CD14-positive monocyte (primary cell): Measurements from ENCODE around the gene UBR1. TPM values are rescaled to one million over a fixed set of nuclear protein-coding genes. Genes with fewer than 3 reads are reported as not detected.

ENCODE experiments used
- DNase-seq, 3 donors: peaks; one replicate each; pipeline ENCODE4 v3.0.0-alpha.2; 2011 to 2022
- H2AFZ ChIP-seq: 2 replicates; pipeline ENCODE4 v1.6.0; 2012; ENCODE audit warnings: mild to moderate bottlenecking, low read depth, low read length, inconsistent platforms; ENCODE audit not compliant: insufficient read depth, poor library complexity, severe bottlenecking
- H3K27ac ChIP-seq, 2 donors: 1 replicate in 1 of 2; 2 replicates in 1 of 2; pipeline ENCODE4 v1.5.1; 2012 to 2013; ENCODE audit warnings: low read length in 2 of 2, control low read depth in 1 of 2, inconsistent platforms in 1 of 2, low read depth in 1 of 2, mild to moderate bottlenecking in 1 of 2
- H3K27me3 ChIP-seq, 2 donors: one replicate each; pipeline versions ENCODE4 v1.6.0 to v1.6.1; 2011 to 2013; ENCODE audit warnings: low read length in 2 of 2; ENCODE audit not compliant: control insufficient read depth in 2 of 2, insufficient read depth in 2 of 2
- H3K36me3 ChIP-seq, 2 donors: replicated peaks in 1 of 2; 1 replicate in 1 of 2; 2 replicates in 1 of 2; pipeline versions ENCODE4 v1.5.1 to v1.6.1; 2012 to 2013; ENCODE audit warnings: low read length in 2 of 2, control low read depth in 1 of 2, inconsistent platforms in 1 of 2, mild to moderate bottlenecking in 1 of 2; ENCODE audit not compliant: insufficient read depth in 2 of 2, control insufficient read depth in 1 of 2
- H3K4me1 ChIP-seq, 2 donors: 1 replicate in 1 of 2; 2 replicates in 1 of 2; pipeline versions ENCODE4 v1.5.1 to v1.6.1; 2012 to 2013; ENCODE audit warnings: low read length in 2 of 2, control low read depth in 1 of 2, inconsistent platforms in 1 of 2, mild to moderate bottlenecking in 1 of 2, moderate library complexity in 1 of 2; ENCODE audit not compliant: insufficient read depth in 2 of 2, control insufficient read depth in 1 of 2
- H3K4me2 ChIP-seq: replicated peaks from 2 replicates; pipeline ENCODE3; 2012; ENCODE audit warnings: low read length, moderate library complexity, mild to moderate bottlenecking; ENCODE audit not compliant: poor library complexity, severe bottlenecking; ENCODE audit errors: extremely low read depth
- H3K4me3 ChIP-seq, 3 experiments: fragments of 200-600 bp in 1 of 3; sonication (generic) in 1 of 3; replicated peaks in 1 of 3; 1 replicate in 2 of 3; 2 replicates in 1 of 3; pipeline ENCODE4 v1.5.1; 2011 to 2013; ENCODE audit warnings: low read length in 3 of 3, mild to moderate bottlenecking in 3 of 3, control low read depth in 2 of 3, low read depth in 2 of 3, inconsistent platforms in 1 of 3, moderate library complexity in 1 of 3
- H3K79me2 ChIP-seq: 2 replicates; pipeline ENCODE4 v1.6.0; 2012; ENCODE audit warnings: mild to moderate bottlenecking, control low read depth, inconsistent platforms, low read length, moderate library complexity; ENCODE audit not compliant: insufficient read depth
- H3K9ac ChIP-seq: 2 replicates; pipeline ENCODE4 v1.6.0; 2017; ENCODE audit warnings: low read length, mild to moderate bottlenecking; ENCODE audit not compliant: insufficient read depth, poor library complexity, severe bottlenecking
- H3K9me3 ChIP-seq, 2 donors: replicated peaks in 1 of 2; 1 replicate in 1 of 2; 2 replicates in 1 of 2; pipeline versions ENCODE4 v1.5.1 to v1.6.1; 2012 to 2013; ENCODE audit warnings: low read length in 2 of 2, control low read depth in 1 of 2; ENCODE audit not compliant: control insufficient read depth in 1 of 2, insufficient read depth in 1 of 2
- H4K20me1 ChIP-seq: 2 replicates; pipeline ENCODE4 v1.6.0; 2012; ENCODE audit warnings: mild to moderate bottlenecking, low read length, control low read depth, moderate library complexity; ENCODE audit not compliant: insufficient read depth
- H3K27ac Mint-ChIP-seq, 7 donors: one replicate each; pipeline ENCODE4 v1.8.0; 2020; ENCODE audit warnings: mild to moderate bottlenecking in 7 of 7, mixed read lengths in 7 of 7, moderate library complexity in 6 of 7, inconsistent platforms in 2 of 7
- H3K27me3 Mint-ChIP-seq, 3 donors: one replicate each; pipeline ENCODE4 v1.8.0; 2021 to 2022; ENCODE audit warnings: low read depth in 3 of 3, mild to moderate bottlenecking in 3 of 3, mixed read lengths in 3 of 3, moderate library complexity in 3 of 3, inconsistent platforms in 1 of 3
- H3K36me3 Mint-ChIP-seq, 2 donors: one replicate each; pipeline ENCODE4 v1.8.0; 2020; ENCODE audit warnings: mixed read lengths in 2 of 2, inconsistent platforms in 1 of 2, mild to moderate bottlenecking in 1 of 2
- H3K4me1 Mint-ChIP-seq: one replicate; pipeline ENCODE4 v1.8.0; 2020; ENCODE audit warnings: mild to moderate bottlenecking, mixed read lengths
- H3K4me3 Mint-ChIP-seq, 2 donors: one replicate each; pipeline ENCODE4 v1.8.0; 2020; ENCODE audit warnings: mild to moderate bottlenecking in 2 of 2, mixed read lengths in 2 of 2, moderate library complexity in 1 of 2
- H3K9me3 Mint-ChIP-seq, 7 donors: one replicate each; pipeline ENCODE4 v1.8.0; 2020 to 2022; ENCODE audit warnings: mixed read lengths in 7 of 7, mild to moderate bottlenecking in 6 of 7, moderate library complexity in 6 of 7, inconsistent platforms in 2 of 7
- WGBS: methylation state at CpG from one replicate; pipeline ENCODE4 v1.1.5; 2013; ENCODE audit warnings: missing lambda C conversion rate; ENCODE audit not compliant: insufficient coverage; 5-methylcytosine and 5-hydroxymethylcytosine counted together
- intact Hi-C, 2 donors: fragments of 100-400 bp; cut with micrococcal nuclease; formaldehyde crosslinking; loops; one replicate each; pipeline versions ENCODE4 v1.15.0 to v1.15.1; 2023
- polyA plus RNA-seq, 3 donors: library from polyadenylated mRNA; depleted of rRNA in 1 of 3; unstranded in 2 of 3; stranded (reverse) in 1 of 3; fragments of 300-500 nt in 2 of 3; fragments of >200 nt in 1 of 3; fragmentation: Illumina TruSeq in 2 of 3; gene quantifications; 1 replicate in 2 of 3; 2 replicates in 1 of 3; pipeline ENCODE4 v1.2.3, GENCODE V29; 2012 to 2021
- TF ChIP-seq, protein P1 (sequence below): fragments of 200-600 bp; IDR thresholded peaks from one replicate; pipeline ENCODE4 v1.8.0; 2022; ENCODE audit warnings: antibody characterized with exemption, mild to moderate bottlenecking

UBR1 gene
- polyA plus RNA-seq, 3 donors = 5.1 to 7.9 (median 6.3) TPM

DNA sequence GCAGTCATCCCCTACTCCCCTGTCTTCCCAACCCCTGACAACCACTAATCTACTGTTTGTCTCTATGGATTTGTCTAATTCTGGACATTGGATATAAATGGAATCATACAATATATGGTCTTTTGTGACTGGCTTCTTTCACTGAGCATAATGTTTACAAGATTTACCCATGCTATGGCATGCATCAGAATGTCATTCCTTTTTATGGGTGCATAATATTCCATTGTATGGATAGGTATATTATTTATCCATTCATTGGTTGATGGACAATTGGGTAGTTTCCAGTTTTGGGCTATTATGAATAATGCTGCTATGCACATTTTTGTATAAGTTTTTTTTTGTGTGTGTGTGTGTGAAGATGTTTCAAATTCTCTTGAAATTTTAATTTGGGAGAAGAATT, 168.7 kb downstream of the UBR1 start:
- Mint-ChIP-seq H3K4me1 (no peaks in the 10 kb centered on the region), H3K4me3 (no peak overlapping the region), H3K27ac (no peak overlapping the region), H3K36me3 (peaks cover under 1 to 13% of the 10 kb centered on the region in 2 donors), H3K9me3 (peaks cover 0 to 7% (median 0%) of the 10 kb centered on the region in 7 donors), H3K27me3 (peaks cover 1 to 3% (median 1%) of the 10 kb centered on the region in 3 donors)
- intact Hi-C loops = no loop called here
- Histone ChIP-seq H3K4me2 (no peak overlapping the region), H2AFZ (no peak overlapping the region), H3K4me3 (no peak overlapping the region), H3K36me3 (peaks cover 0 to 3% of the 10 kb centered on the region in 2 donors), H3K79me2 (no peaks in the 10 kb centered on the region), H3K27me3 (no peaks in the 10 kb centered on the region), H3K9ac (no peak overlapping the region), H3K9me3 (no peaks in the 10 kb centered on the region), H3K27ac (no peak overlapping the region), H4K20me1 (no peaks in the 10 kb centered on the region), H3K4me1 (no peaks in the 10 kb centered on the region)
- TF ChIP-seq, protein P1, sequence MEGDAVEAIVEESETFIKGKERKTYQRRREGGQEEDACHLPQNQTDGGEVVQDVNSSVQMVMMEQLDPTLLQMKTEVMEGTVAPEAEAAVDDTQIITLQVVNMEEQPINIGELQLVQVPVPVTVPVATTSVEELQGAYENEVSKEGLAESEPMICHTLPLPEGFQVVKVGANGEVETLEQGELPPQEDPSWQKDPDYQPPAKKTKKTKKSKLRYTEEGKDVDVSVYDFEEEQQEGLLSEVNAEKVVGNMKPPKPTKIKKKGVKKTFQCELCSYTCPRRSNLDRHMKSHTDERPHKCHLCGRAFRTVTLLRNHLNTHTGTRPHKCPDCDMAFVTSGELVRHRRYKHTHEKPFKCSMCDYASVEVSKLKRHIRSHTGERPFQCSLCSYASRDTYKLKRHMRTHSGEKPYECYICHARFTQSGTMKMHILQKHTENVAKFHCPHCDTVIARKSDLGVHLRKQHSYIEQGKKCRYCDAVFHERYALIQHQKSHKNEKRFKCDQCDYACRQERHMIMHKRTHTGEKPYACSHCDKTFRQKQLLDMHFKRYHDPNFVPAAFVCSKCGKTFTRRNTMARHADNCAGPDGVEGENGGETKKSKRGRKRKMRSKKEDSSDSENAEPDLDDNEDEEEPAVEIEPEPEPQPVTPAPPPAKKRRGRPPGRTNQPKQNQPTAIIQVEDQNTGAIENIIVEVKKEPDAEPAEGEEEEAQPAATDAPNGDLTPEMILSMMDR = no peak
- DNase-seq = no peak

DNA sequence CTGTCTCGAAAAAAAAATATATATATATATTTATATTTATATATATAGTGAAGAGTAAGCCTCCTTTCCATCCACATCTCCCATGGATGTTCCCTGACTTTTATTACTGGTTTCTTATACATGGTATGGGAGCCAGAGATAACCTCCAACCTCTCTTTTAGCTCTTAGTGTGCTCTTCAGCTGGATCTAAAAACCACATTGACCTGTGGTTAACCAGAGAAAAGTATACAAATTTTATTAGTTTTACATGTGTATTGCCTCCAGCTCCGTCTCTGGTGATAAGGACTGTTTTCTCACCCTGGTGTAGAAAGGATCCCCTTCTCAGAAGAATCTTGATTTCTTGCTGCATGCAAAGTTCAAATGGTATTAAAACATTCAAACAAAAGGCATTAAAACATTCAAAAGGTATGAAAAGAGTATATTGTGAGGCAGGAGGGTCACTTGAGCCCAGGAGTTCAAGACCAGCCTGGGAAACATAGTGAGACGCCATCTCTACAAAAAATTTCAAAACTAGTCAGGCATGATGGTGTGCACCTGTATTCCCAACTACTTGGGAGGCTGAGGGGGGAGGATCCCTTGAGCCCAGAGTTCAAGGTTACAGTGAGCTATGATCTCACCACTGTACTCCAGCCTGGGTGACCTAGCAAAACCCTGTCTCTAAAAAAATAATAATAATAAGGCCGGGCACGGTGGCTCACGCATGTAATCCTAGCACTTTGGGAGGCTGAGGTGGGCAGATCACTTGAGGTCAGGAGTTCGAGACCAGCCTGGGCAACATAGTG, 171.8 kb downstream of the UBR1 start:
- H3K4me1 ChIP-seq = no peaks in the 10 kb centered on the region
- Mint-ChIP-seq H3K27me3 (peaks cover 0 to 1% (median 1%) of the 10 kb centered on the region in 3 donors), H3K36me3 (no peaks in the 10 kb centered on the region), H3K4me1 (no peaks in the 10 kb centered on the region), H3K9me3 (peaks cover 0 to 3% (median 0%) of the 10 kb centered on the region in 7 donors), H3K27ac (no peak overlapping the region), H3K4me3 (no peak overlapping the region)
- no peak overlapping the region for H3K27ac ChIP-seq
- intact Hi-C loops = no loop called here
- H2AFZ ChIP-seq = no peak overlapping the region
- no peaks in the 10 kb centered on the region for H3K27me3 ChIP-seq
- H3K4me2 ChIP-seq = no peak overlapping the region
- no peak for DNase-seq
- no peak overlapping the region for H3K4me3 ChIP-seq
- no peaks in the 10 kb centered on the region for H4K20me1 ChIP-seq
- TF ChIP-seq, protein P1 = no peak
- H3K36me3 ChIP-seq = no peaks in the 10 kb centered on the region
- no peaks in the 10 kb centered on the region for H3K79me2 ChIP-seq
- WGBS = no CpG with 5 or more reads among the region's 7 CpGs
- no peak overlapping the region for H3K9ac ChIP-seq
- no peaks in the 10 kb centered on the region for H3K9me3 ChIP-seq
